Neural cell (in vitro differentiated cells): ENCODE results near the gene FGGY.

Experiments
- EP300 ChIP-seq: fragments of 450-650 bp; conservative IDR thresholded peaks from 2 replicates; pipeline ENCODE4 v1.6.1; 2014; ENCODE audit warnings: antibody characterized with exemption, mild to moderate bottlenecking, moderate library complexity; ENCODE audit not compliant: poor library complexity, severe bottlenecking
- EZH2 ChIP-seq: fragments of 200-600, 300-800 bp; shearing (Covaris generic), sonication (generic); IDR thresholded peaks from 2 replicates; pipeline ENCODE4 v1.6.1; 2014; ENCODE audit warnings: antibody characterized with exemption, low read length, borderline replicate concordance, mild to moderate bottlenecking; ENCODE audit not compliant: insufficient read depth, poor library complexity, severe bottlenecking
- MXI1 ChIP-seq: fragments of 450-650 bp; conservative IDR thresholded peaks from 2 replicates; pipeline ENCODE4 v1.6.1; 2014; ENCODE audit warnings: antibody characterized with exemption, mild to moderate bottlenecking; ENCODE audit not compliant: poor library complexity, severe bottlenecking
- POLR2AphosphoS5 ChIP-seq: IDR thresholded peaks from 2 replicates; pipeline ENCODE4 v1.6.1; 2012
- RAD21 ChIP-seq: fragments of 450-650 bp; conservative IDR thresholded peaks from 2 replicates; pipeline ENCODE4 v1.6.1; 2014; ENCODE audit warnings: antibody characterized with exemption, mild to moderate bottlenecking, moderate library complexity
- REST ChIP-seq: IDR thresholded peaks from 2 replicates; pipeline ENCODE4 v1.6.1; 2012; ENCODE audit warnings: borderline replicate concordance
- SMC3 ChIP-seq: fragments of 450-650 bp; conservative IDR thresholded peaks from 2 replicates; pipeline ENCODE4 v1.6.1; 2014; ENCODE audit warnings: antibody characterized with exemption, mild to moderate bottlenecking, moderate library complexity; ENCODE audit not compliant: poor library complexity
- TAF1 ChIP-seq: IDR thresholded peaks from 2 replicates; pipeline ENCODE4 v1.6.1; 2012; ENCODE audit warnings: low read depth
- TF ChIP-seq, protein P1 (sequence below): fragments of 450-650 bp; IDR thresholded peaks from 2 replicates; pipeline ENCODE4 v1.5.1; 2014; ENCODE audit warnings: antibody characterized with exemption, mild to moderate bottlenecking, moderate library complexity; ENCODE audit not compliant: poor library complexity, severe bottlenecking

GRCh38 chr1:59292562-59292961, 4.3 kb upstream of the FGGY start:
- TF ChIP-seq, protein P1, sequence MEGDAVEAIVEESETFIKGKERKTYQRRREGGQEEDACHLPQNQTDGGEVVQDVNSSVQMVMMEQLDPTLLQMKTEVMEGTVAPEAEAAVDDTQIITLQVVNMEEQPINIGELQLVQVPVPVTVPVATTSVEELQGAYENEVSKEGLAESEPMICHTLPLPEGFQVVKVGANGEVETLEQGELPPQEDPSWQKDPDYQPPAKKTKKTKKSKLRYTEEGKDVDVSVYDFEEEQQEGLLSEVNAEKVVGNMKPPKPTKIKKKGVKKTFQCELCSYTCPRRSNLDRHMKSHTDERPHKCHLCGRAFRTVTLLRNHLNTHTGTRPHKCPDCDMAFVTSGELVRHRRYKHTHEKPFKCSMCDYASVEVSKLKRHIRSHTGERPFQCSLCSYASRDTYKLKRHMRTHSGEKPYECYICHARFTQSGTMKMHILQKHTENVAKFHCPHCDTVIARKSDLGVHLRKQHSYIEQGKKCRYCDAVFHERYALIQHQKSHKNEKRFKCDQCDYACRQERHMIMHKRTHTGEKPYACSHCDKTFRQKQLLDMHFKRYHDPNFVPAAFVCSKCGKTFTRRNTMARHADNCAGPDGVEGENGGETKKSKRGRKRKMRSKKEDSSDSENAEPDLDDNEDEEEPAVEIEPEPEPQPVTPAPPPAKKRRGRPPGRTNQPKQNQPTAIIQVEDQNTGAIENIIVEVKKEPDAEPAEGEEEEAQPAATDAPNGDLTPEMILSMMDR, result no peak
- TF ChIP-seq EP300 (no peak), POLR2AphosphoS5 (no peak), EZH2 (no peak), MXI1 (no peak), REST (no peak), TAF1 (no peak), SMC3 (no peak), RAD21 (no peak)
